Erythroblast (primary cell): ENCODE measurements around the gene NKAIN1.
A peak's percentile ranks its signal among the peaks of the same experiment; 100 is the strongest.
"Not testable (repeated sequence)": the region's sequence is repeated elsewhere in the genome, so short reads cannot be mapped to it uniquely, and the experiment has no call there.

Source experiments
- DNase-seq, 2 experiments: peaks; one replicate each; lab custom pipeline; 2025; lab: John Stamatoyannopoulos, UW
- GATA1 ChIP-seq: IDR thresholded peaks from 2 replicates; pipeline ENCODE4 v1.6.1; 2011; ENCODE audit warnings: low read depth, mild to moderate bottlenecking, control low read depth, low read length, moderate library complexity
- POLR2A ChIP-seq: IDR thresholded peaks from 2 replicates; pipeline ENCODE4 v1.6.1; 2011; ENCODE audit warnings: mild to moderate bottlenecking, low read length

Gene NKAIN1

DNA sequence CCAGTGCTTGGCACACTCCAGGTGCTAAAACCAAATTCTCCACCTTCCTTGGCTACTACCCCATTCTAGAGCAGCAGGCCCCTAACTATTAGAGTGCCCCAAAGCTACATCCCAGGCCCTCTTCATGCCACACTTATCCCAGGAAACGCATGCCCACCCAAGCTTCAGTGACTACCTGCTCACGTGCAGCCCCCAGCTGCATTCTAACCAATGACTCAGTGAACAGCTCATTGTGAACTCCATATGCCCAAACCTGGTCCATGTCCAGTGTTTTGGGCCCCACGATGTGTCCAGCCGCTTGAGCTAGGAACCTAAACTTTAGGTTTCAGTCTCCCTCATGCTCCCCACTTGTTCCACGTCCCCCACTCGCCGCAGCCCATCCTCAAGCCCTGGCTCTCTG is 41.5 kb downstream of the NKAIN1 start:
- TF ChIP-seq GATA1: no peak
- TF ChIP-seq POLR2A: no peak
- no peak for DNase-seq

DNA sequence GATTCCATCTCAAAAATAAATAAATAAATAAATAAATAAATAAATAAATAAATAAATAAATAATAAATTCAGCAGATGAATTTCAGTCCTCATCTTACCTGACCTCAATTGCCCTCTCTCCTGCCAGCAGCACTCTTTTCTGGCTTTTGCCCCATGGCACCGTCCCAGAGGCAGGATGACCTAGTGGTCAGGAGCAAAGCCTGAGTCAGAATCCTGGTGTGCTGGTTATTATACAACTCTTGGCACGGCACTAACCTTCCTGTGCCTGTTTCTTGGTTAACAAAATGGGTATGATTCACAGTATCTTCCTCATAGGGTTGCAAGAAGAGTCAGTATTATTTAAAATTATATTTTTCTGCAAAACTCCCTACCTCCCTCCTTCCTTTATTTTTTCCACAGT is 43.0 kb downstream of the NKAIN1 start:
- DNase-seq: no peak
- no peak for TF ChIP-seq GATA1
- no peak for TF ChIP-seq POLR2A

DNA sequence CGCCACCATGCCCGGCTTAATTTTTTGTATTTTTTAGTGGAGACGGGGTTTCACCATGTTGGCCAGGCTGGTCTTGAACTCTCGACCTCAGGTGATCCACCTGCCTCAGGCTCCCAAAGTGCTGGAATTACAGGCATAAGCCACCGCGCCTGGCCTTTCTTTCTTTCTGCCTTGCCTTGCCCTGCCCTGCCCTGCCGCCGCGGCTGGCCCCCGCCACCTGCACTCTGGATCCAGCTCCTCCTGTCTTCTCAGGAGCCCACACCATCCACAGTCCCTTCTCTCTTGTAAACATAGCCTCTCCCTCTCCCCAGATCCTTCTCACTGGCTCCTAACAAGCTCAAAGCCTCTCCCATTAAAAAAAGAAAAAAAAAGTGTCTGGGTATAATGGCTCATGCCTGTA is 44.4 kb downstream of the NKAIN1 start:
- DNase-seq: not testable (repeated sequence)

GRCh38 chr1:31193729-31194128 is 46.0 kb downstream of the NKAIN1 start:
- TF ChIP-seq POLR2A (no peak), GATA1 (no peak)
- DNase-seq: no peak

GRCh38 chr1:31191281-31191680 is 48.4 kb downstream of the NKAIN1 start:
- no peak for DNase-seq
- TF ChIP-seq POLR2A: no peak
- no peak for TF ChIP-seq GATA1

DNA sequence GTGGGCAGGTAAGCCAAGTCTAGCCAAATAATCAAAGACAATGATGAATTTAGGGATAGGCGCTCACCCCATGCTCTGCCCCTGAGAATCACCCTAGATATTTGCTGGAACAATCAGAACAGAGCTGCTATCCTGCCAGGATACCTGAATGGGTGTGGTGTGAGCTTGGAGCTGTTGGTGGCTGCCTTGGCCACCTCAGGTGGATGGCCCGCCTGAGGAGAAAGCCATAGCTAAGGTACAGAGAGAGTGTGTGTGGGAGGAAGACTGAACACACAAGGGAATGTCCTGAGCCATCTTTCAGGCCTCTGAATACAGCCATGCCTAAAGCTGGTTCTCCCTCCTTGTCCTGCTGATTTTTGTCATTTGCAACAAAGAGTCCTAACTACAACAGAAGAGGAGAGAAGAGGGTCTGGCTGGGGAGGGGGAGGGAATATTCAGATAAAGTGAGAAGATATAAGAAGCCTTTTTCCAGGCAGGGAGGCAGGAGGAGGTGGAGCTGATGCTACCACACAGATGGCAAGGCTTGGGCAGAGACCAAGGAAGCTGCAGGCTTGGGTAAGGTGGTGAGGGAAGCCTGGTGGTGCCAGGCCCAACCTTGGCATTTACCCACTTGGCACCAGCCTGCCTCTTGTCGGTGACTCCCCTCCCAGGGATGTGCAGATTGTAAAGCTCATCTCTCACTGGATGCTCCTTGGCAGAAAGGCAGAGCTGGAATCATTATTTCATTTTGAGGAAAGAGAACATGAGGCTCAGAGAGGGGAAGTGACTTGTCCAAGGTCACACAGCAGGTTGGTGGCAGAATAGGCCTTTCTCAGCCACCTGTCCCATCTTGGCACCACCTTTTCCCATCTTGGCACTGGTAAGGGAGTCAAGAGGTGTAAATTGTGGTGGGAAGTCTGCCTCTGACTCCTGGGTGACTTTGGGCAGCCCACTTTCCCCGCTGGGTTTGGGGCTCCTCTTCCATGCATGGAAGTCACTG is 49.7 kb downstream of the NKAIN1 start:
- no peak for DNase-seq
- no peak for TF ChIP-seq GATA1
- no peak for TF ChIP-seq POLR2A

DNA sequence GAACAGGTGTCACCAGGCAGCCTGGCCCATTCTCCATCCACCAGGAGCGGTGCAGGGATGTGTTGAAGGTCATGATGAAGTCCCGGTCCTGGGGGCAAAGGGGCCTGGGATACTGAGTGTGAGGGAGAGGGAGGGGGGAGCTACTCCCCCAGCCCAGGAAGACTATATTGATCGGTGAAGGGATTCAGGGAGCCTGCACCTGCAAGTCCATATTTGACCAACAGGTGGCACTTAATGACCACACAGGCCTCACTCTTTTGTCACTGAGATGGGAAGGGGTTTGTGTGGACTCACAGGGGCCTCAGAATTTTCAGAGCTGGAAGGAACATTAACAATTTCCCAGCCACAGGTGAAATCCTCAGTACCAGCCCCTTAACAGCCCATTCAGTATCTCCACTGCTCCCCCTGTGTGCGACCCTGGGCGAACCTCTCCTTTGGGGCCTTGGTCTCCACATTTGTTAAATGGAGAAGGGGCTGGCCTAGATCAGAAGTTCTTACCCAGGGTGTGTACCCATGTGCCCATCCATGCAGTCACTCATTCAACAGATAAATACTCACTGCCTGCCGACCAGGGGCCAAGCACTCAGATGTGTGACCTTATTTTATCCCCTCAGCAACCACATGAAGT is 55.6 kb downstream of the NKAIN1 start:
- peak; percentile 40 to 66 for DNase-seq
- no peak for TF ChIP-seq GATA1
- TF ChIP-seq POLR2A: no peak

DNA sequence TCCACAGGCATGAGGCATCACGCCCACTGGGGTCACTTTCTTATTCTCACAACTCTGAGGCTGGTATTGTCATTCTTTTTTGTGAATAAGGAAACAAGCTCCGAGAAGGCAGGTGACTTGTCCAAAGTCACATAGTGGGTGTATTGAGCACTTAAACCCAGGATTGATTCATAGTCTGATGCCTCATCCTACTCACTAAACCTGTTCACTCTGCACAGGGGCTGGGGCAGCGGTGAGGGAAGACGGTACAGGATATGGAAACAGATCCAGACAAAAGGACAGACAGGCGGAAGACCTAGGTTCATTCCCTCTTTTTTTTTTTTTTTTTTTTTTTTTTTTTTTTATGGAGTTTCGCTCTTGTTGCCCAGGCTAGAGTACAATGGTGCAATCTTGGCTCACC is 56.6 kb downstream of the NKAIN1 start:
- no peak for DNase-seq
- TF ChIP-seq POLR2A (no peak), GATA1 (no peak)

DNA sequence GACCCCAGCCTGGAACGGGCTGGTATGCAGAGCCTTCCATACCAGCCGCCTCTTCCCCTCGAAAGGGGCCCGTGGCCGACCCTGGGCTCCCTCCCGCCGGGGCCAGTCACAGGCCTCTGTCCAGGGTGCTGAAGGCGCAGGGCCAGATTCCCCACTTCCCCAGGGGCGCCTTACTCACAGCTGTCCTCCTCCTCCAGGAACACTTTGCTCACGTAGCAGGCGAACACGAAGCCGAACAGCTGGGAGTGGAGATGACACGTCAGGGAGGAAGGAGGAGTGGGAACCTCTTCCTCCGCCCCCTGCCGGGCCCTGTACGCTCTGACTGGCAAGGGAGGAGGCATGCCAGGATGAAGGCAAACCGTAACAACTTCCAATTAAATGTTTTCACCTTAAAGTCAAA is 57.3 kb downstream of the NKAIN1 start:
- TF ChIP-seq GATA1 (no peak), POLR2A (no peak)
- peak; percentile 49 to 67 for DNase-seq

DNA sequence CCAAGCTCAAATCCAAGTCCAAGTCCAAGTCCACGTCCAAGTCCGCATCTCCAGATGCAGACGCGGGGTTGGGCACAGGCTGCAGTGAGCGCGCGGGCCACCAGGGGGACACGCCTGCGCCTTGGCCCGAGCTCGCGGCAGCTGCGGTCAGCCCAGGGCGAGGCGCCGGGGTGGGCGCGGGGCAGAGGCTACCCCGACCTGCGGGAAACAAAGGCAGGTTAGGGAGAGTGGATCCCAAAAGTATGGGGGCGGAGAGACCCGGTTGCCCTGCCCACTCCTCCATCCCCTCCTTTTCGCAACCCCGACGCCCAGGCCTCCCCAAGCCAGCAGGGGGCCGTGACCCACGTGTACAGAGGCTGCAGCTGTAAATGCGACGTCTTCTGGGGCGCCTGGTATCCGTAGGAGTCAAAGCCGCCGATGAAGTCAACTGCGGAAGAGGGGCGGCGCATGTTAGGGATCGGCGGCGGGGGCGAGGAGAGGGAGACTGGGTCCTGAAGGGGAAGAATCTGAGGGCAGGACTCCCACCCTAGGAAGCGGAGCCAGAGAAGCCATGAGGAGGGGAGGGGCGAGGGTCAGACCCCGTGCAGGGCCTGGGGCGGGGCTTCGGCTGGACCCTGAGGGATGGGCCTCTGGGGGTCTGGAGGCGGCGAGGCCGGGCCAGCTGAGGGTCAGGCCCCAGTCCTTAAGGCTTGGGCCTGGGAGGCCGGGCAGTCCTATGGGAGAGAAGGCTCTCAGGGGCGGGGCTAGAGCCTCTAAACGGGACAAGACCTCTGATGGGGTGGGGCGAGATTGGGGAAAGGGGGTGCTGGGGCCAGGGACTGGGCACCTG is 58.0 kb downstream of the NKAIN1 start:
- peak; percentile 74 to 80 for DNase-seq
- TF ChIP-seq GATA1: no peak
- TF ChIP-seq POLR2A: no peak

DNA sequence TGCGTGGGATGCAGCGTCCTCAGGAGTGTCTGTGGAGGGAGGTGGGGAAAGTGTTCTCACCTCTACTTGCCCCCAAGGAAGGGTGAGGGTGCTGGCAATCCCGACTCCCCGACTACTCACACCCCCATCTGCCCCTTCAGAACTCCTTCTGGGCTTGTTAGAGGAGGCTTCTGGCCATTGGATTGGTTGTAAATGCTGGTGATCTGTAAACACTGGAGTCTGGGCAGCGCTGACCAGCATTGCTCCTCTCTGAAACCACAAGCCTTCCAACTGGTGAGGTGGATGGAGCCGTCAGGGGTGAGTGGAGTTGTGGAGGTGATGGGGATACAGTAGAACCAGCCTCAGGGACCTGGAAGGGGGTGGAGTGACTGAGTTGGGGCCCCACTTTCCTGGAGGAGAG is 59.3 kb downstream of the NKAIN1 start:
- no peak for DNase-seq
- TF ChIP-seq POLR2A (no peak), GATA1 (no peak)

DNA sequence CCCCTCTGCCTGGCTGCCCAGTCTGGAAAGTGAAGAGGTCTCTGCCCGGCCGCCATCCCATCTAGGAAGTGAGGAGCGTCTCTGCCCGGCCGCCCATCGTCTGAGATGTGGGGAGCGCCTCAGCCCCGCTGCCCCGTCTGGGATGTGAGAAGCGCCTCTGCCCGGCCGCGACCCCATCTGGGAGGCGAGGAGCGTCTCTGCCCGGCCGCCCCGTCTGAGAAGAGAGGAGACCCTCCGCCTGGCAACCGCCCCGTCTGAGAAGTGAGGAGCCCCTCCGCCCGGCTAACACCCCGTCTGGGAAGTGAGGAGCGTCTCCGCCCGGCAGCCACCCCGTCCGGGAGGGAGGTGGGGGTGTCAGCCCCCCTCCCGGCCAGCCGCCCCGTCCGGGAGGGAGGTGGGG is 63.4 kb downstream of the NKAIN1 start:
- DNase-seq: not testable (repeated sequence)

GRCh38 chr1:31170486-31170735 is 69.3 kb downstream of the NKAIN1 start:
- no peak for DNase-seq

DNA sequence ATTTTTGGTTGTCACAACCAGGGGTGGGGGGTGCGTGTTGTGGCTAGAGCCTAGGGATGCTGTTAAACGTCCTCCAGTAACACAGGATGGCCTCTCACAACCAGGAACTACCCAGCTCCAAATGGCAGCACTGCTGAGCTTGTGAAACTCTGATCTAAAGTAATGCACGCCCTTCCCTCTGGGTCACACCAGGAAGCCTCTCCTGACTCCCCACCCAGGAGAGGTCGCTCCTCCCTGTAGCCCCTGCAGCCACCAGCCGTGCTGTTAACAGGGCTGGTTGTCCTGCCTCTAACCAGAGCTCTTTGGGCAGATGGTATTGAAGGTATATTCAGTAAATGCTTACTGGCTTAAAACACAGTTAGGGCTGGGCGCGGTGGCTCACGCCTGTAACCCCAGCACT is 73.2 kb downstream of the NKAIN1 start:
- TF ChIP-seq GATA1: no peak
- TF ChIP-seq POLR2A: no peak
- DNase-seq: no peak

More at GRCh38 chr1:31170486-31170735, 69.3 kb downstream of the NKAIN1 start:
- TF ChIP-seq POLR2A (no peak), GATA1 (no peak)

GRCh38 chr1:31164291-31164690 is 75.4 kb downstream of the NKAIN1 start:
- TF ChIP-seq POLR2A (no peak), GATA1 (no peak)
- DNase-seq: no peak

DNA sequence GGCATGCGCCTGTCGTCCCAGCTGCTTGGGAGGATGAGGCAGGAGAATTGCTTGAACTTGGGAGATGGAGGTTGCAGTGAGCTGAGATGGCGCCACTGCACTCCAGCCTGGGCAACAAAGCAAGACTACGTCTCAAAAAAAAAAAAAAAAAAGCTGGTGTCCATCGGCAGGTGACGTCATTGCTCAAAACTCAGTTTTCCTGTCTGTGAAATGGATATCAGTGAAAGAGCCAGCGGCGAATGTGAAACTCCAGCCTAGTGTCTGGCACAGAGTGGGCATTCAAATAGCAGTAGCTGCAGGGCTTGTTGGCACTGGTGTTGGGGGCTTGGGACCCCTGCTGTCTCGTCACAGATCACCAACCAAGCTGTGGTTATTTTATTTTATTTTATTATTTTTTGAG is 75.8 kb downstream of the NKAIN1 start:
- no peak for DNase-seq
- TF ChIP-seq GATA1: no peak
- no peak for TF ChIP-seq POLR2A
